ENCODE results near the gene CTSK. TPM values are rescaled to one million over a fixed set of nuclear protein-coding genes. Genes with fewer than 3 reads are reported as not detected.
"Not testable (repeated sequence)": the region's sequence is repeated elsewhere in the genome, so short reads cannot be mapped to it uniquely, and the experiment has no call there.

Gene CTSK
- total RNA-seq, 2 donors from 2014 or later = 11.4 to 33.6 TPM

DNA sequence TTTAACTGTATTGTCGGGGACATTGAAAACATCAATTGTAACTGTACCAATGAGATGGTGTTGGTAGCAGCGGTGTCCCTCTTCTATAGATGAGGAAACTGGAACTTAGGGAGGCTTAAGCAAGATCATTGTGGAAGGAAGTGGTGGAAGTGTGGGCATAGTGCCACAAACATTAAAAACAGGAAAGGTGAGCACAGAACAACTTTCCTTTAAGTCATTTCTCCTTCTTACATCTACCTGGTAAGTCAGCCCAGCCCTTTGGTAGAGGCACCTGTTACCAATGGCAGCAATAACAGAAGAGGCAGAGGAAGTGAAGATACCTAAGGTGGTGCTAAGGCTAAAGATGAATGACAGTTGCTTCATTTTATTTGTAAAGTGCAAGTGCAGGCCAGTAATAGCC, 30.5 kb downstream of the CTSK start:
- H3K27me3 ChIP-seq = no peaks in the 10 kb centered on the region
- H3K9ac ChIP-seq (ENCODE audit: low read depth in 2 of 2, low read length in 2 of 2) = no peak overlapping the region
- no peak for DNase-seq
- H3K4me3 ChIP-seq = no peak overlapping the region
- TF ChIP-seq, protein P1, sequence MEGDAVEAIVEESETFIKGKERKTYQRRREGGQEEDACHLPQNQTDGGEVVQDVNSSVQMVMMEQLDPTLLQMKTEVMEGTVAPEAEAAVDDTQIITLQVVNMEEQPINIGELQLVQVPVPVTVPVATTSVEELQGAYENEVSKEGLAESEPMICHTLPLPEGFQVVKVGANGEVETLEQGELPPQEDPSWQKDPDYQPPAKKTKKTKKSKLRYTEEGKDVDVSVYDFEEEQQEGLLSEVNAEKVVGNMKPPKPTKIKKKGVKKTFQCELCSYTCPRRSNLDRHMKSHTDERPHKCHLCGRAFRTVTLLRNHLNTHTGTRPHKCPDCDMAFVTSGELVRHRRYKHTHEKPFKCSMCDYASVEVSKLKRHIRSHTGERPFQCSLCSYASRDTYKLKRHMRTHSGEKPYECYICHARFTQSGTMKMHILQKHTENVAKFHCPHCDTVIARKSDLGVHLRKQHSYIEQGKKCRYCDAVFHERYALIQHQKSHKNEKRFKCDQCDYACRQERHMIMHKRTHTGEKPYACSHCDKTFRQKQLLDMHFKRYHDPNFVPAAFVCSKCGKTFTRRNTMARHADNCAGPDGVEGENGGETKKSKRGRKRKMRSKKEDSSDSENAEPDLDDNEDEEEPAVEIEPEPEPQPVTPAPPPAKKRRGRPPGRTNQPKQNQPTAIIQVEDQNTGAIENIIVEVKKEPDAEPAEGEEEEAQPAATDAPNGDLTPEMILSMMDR (IDR thresholded peaks at IDR 0.05) = no peak
- H3K9me3 ChIP-seq = no peaks in the 10 kb centered on the region
- no peak overlapping the region for H3K27ac ChIP-seq
- H3K36me3 ChIP-seq = no peaks in the 10 kb centered on the region
- intact Hi-C loops (cut with DNase I) = no loop called here
- H3K4me1 ChIP-seq = no peaks in the 10 kb centered on the region

DNA sequence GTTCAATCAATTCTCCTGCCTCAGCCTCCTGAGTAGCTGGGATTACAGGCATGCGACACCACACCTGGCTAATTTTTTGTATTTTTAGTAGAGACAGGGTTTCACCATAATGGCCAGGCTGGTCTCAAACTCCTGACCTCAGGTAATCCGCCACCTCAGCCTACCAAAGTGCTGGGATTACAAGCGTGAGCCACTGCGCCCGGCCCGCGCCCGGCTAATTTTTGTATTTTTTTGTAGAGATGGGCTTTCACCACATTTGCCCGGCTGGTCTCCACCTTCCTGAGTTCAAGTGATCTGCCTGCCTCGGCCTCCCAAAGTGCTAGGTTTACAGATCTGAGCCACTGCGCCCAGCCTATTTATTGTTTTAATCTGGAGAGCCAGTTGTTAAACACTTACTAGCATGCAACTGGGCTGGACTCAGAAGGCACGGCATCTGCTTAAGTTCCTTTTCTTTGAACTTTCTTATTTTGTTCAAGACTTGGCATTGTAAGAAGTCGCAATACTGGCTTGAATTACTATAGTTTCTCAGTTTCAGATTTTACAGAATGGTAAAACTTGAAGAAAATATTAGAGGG, 32.0 kb downstream of the CTSK start:
- H3K4me3 ChIP-seq; H3K27ac ChIP-seq; H3K36me3 ChIP-seq; H3K27me3 ChIP-seq; H3K9ac ChIP-seq (ENCODE audit: low read depth in 2 of 2, low read length in 2 of 2); DNase-seq; H3K9me3 ChIP-seq; intact Hi-C loops (cut with DNase I); H3K4me1 ChIP-seq: not testable (repeated sequence)

DNA sequence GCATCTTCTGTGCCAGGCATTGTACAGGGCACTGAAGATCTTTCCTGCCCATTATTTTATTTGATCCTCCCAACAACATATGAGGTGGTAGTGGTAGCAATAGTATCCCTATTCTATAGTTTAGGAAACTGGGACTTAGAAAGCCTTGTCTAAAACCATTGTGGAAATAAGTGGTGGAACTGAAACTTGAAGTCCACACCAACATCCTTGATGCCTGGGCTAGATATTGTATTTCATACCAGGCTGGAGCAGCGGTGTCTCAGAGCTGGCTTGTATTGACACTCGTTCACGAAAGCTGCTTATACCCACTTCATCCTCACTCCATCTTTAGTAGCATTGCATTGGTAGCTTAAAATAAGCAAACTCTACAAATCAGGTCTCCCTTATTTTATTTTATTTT, 32.8 kb downstream of the CTSK start:
- intact Hi-C loops (cut with DNase I) = no loop called here
- Histone ChIP-seq H3K4me1 (no peaks in the 10 kb centered on the region), H3K27me3 (no peaks in the 10 kb centered on the region), H3K27ac (no peak overlapping the region), H3K9me3 (no peaks in the 10 kb centered on the region), H3K9ac (ENCODE audit: low read depth in 2 of 2, low read length in 2 of 2) (no peak overlapping the region), H3K36me3 (no peaks in the 10 kb centered on the region), H3K4me3 (no peak overlapping the region)
- DNase-seq = no peak
- TF ChIP-seq, protein P1 (IDR thresholded peaks at IDR 0.05) = no peak

DNA sequence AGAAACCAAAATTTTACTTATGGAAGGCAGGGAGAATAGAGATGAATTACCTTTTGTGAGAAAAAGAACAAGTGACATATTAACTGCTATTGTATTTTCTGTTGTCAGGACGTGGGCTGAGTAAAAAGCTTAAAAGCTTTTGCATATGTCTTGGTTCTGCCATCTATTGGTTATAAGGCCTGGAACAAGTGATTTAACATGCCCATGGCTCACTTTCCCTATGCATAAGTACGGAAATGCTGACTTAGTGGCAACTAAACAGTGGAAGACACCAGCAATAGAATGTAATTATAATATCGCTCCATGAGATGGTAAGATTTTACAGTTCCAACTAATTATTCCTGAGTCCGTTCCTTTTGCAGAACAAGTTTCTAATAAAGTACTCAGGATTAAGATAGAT, 35.7 kb downstream of the CTSK start:
- H3K27ac ChIP-seq = no peak overlapping the region
- H3K27me3 ChIP-seq = no peaks in the 10 kb centered on the region
- TF ChIP-seq, protein P1 (IDR thresholded peaks at IDR 0.05) = no peak
- no peak overlapping the region for H3K9ac ChIP-seq (ENCODE audit: low read depth in 2 of 2, low read length in 2 of 2)
- H3K4me1 ChIP-seq = no peaks in the 10 kb centered on the region
- no peak overlapping the region for H3K4me3 ChIP-seq
- no peaks in the 10 kb centered on the region for H3K9me3 ChIP-seq
- H3K36me3 ChIP-seq = no peaks in the 10 kb centered on the region
- DNase-seq = no peak
- intact Hi-C loops (cut with DNase I) = no loop called here

DNA sequence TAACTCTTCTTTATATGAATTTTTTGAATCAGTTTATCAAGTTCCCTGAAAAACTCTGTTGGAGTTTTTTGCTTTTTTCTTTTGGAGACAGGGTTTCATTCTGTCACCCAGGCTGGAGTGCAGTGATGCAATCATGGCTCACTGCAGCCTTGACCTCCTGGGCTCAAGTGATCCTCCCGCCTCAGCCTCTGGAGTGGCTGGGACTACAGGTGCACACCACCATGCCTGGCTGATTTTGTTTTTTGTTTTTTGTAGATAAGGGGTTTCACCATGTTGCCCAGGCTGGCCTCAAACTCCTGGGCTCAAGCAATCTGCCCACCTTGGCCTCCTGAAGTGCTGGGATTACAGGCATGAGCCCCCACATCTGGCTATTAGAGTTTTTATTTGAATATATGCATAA, 40.4 kb downstream of the CTSK start:
- H3K4me3 ChIP-seq; H3K36me3 ChIP-seq; H3K27ac ChIP-seq; DNase-seq; H3K4me1 ChIP-seq; H3K27me3 ChIP-seq; intact Hi-C loops (cut with DNase I); H3K9me3 ChIP-seq; H3K9ac ChIP-seq (ENCODE audit: low read depth in 2 of 2, low read length in 2 of 2): not testable (repeated sequence)

DNA sequence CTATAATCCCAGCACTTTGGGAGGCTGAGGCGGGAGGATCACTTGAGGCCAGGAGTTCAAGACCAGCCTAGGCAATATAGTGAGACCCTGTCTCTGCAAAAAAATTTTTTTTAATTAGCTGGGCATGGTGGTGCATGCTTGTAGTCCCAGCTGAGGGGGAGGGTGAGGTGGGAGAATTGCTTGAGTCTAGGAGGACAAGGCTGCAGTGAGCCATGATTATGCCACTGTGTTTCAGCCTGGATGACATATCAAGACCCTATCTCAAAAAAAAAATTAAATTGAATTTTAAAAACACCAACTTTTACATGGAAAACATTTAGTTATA, 42.1 kb downstream of the CTSK start:
- H3K9me3 ChIP-seq; intact Hi-C loops (cut with DNase I); H3K4me1 ChIP-seq; DNase-seq; H3K27me3 ChIP-seq; H3K36me3 ChIP-seq: not testable (repeated sequence)
- Histone ChIP-seq H3K9ac (ENCODE audit: low read depth in 2 of 2, low read length in 2 of 2) (peak overlapping the region in 1 of 2 donors; percentile 52), H3K27ac (peak overlapping the region; percentile 78), H3K4me3 (peak overlapping the region; percentile 23)

DNA sequence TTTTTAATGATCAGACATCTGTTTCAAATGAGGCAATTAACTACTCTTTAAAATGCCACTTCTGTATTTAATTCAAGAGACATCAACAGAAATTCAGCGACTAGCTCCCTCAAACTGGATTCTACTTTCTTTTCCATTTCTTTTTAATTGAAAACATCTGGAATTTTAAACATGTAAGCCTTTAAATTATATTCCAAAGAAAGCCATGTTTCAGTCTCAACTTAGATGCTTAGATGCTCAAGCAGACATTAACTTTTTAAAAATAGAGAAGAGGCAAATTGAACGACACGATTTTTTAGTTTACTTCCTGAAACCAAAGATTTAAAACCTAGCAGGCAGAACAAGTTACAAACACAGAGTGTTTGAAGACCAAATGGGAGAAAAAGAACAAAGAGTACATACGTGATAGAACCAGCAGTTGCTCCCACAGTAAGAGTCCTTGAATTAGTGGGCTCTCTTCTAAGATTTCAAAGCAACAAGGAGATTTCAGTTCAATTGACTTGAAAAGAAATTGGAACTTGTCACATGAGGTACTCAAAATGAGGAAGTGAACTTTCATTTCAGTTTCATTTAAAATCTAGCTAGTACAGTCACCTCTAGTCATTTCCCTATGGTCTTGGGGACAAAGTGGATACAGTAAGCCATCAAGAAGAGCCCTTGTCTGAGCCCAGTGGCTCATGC, 42.6 kb downstream of the CTSK start, which contains the start of gene CTSS:
Gene CTSS, minus strand, starts transcription at position 483 of the 681 bp plus-strand sequence. CDS start 1,015 bp downstream, outside the sequence.
- DNase-seq = no peak
- Histone ChIP-seq H3K9ac (ENCODE audit: low read depth in 2 of 2, low read length in 2 of 2) (peak within 1 kb of the TSS; percentile 30 to 52), H3K27ac (peak within 1 kb of the TSS; percentile 78), H3K27me3 (no peaks in the 10 kb centered on the region), H3K9me3 (no peaks in the 10 kb centered on the region), H3K36me3 (no peaks in the 10 kb centered on the region), H3K4me1 (peaks cover 7% of the 10 kb centered on the region), H3K4me3 (peak within 1 kb of the TSS; percentile 23)
- TF ChIP-seq, protein P1 (IDR thresholded peaks at IDR 0.05) = no peak
- intact Hi-C loops (cut with DNase I) = no loop called here
